Stromal cell of bone marrow (primary cell): Measurements from ENCODE around the gene ATP6V1D.
"Not testable (repeated sequence)": the region's sequence is repeated elsewhere in the genome, so short reads cannot be mapped to it uniquely, and the experiment has no call there.

Source experiments
- DNase-seq: peaks from one replicate; pipeline ENCODE4 v3.0.0-alpha.2; 2012; ENCODE audit warnings: low read depth

The ATP6V1D gene

DNA sequence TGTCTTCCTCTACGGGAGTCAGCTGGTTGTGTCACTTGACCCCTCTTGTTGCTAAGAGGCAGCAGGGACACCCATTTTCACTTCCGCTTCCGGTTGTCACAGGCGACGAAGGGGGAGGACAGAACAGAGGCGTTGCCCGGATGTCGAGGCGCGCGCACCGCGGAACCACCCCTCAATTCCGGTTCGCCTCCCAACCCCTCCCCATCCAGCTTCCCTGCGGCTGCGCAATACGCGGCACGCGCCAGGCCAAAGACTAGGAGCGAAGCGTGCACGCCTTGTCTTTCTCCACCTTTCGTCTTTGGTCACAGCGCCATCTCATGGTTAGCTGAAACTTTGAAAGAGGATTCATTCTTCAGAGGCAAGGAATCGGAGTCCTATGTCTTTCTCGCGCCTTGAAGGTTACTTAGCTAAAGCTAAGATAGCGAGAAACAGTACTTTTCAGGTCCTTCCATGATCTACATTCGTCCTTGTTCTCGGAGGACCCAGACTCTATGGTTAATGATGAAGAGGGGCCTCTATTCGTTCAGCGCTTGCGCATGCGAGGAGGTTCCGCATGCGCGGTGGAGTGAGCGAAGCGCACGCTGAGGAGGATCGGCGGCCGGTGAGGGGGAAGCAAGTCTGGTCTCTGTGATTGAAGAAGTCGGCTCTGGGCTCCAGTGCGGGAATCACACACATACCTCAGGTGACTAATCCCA, at the start of gene ATP6V1D, which contains the start of gene EIF2S1:
TSS of gene ATP6V1D (minus strand) at position 30 of the 695 bp plus-strand sequence. CDS start 106 bp downstream, outside the sequence.
TSS of gene EIF2S1 (plus strand) at position 554 of the 695 bp plus-strand sequence. CDS start 4,440 bp downstream, outside the sequence.
- DNase-seq, result peak; percentile 99

DNA sequence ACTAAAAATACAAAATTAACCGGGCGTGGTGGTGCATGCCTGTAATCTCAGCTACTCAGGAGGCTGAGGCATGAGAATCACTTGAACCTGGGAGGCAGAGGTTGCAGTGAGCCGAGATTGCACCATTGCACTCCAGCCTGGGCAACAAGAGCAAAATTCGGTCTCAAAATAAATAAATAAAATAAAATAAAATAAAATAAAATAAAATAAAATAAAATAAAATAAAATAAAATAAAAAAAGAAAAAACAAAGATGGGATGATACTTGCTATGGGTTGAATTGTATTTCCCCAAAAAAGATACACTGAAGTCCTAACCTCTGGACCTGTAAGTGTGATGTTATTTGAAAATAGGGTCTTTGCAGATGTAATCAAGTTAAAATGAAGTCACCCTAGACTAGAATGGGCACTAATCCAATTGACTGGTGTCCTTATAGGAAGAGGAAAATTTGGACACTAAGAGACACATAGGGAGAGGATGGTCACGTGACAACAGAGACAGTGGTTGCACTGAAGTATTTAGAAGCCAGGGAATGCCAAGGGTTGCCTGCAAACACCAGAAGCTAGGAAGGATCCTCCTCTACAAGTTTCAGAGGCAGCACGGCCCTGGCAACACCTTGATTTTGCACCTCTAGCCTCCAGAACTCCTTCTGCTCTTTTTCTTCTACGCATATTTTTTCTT, 48.7 kb upstream of the ATP6V1D start:
- not testable (repeated sequence) for DNase-seq

DNA sequence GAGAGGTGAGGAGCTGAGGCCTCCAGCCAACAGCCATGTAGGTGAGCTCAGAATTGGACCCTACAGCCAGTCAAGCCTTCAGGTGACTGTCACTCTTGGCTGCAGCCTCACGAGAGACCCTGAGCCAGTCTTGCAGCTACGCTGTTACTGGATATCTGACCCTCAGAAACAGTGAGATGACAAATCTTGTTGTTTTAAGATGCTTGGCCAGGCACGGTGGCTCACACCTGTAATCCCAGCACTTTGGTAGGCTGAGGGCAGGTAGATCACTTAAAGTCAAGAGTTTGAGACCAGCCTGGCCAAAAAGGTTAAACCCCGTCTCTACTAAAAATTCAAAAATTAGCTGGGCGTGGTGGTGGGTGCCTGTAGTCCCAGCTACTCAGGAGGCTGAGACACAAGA, 46.2 kb upstream of the ATP6V1D start:
- no peak for DNase-seq

DNA sequence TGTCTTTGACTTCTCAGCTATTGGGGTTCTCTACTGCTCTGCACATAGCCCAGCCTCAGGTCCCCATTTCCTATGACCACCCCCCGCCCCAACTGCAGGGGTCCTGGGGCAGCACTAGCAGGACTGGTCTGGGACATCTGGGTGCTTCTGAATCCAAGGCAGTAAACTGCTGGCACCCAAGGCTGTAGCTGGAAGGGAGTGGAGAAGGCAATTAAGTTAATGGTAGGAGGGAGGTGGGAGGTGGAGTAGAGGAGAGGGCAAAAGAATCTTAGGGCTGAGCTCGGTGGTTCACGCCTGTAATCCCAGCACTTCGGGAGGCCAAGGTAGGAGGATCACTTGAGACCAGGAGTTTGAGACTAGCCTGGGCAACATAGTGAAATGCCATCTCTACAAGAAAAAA, 40.8 kb upstream of the ATP6V1D start:
- DNase-seq, result no peak

DNA sequence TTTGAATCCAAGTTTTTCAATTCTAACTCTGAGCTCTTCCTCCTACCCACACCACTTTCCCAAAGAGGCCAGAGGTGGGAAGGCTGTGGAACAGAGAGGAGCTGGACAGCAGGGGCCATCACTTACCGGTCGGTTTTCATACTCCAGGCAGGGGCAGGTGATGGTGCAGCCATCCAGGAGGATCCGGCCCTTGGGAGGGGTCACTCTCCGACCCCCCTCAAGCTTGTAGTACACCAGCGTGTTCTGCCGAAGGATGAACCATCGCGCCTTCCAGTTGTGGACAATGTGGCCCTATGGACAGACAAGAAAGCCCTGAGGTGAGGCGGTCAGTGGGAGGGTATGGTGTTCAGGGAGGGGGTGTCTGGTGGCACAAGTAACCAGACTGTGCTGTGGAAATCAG, 37.9 kb upstream of the ATP6V1D start:
- DNase-seq, result no peak

- no peak for DNase-seq
These were observed 36.9 kb upstream of the ATP6V1D start for GRCh38 chr14:67396381-67396970.

- no peak for DNase-seq
These were observed 36.2 kb upstream of the ATP6V1D start for GRCh38 chr14:67395876-67396189.

DNA sequence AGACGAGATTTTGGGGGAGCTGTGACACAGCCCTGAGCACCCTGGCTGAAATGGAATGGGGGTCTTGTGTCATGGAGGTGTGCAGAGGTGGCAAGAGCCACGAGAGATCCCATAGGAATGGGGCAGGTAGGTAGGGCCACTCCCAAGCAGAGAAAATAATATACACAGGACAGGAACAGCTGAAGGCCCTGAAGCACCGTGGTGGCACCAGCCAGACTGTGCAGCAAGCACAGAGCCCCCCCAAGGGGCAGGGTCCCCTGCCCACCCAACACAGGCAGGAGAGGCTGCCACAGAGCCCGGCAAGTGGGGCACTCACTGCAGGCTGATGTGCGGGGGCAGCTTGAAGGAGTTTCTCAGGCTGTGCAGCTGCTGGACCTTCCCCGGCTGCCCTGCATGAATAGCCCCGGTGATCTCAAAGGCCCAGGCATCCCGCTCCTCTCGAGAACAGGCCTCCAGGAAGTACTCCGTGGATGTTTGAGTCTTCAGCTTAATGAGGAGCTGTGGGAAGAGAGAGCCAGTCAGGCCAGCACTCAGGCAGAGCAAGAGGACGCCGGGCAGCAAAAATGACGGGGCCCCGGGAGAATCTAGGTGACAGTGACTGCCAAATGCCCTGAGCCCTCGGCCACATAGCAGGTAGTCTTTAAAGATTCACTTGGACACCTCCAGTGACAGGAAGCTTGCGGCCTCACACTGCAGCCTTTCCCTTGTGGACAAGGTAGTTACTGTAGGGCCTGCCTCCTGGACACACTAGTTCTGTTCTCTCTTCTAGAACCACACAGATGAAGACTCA, 35.7 kb upstream of the ATP6V1D start:
- DNase-seq, result no peak

DNA sequence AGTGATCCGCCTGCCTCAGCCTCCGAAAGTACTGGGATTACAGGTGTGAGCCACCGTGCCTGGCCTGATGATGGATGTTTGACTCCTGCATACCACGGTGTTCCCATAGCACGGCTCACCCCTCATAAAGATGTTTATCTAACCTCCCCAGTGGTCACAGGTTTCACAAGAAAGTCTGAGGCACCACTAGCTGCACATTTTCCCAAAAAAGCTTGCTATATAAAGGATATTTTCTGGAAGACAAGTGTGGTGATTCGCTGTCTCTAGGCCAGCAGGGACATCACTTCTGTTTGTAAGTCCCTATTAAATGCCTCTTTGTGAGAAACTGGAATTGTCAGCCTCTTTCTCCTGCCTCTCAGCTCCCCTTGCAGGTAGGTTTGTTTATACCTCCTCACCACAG, 34.1 kb upstream of the ATP6V1D start:
- no peak for DNase-seq

DNA sequence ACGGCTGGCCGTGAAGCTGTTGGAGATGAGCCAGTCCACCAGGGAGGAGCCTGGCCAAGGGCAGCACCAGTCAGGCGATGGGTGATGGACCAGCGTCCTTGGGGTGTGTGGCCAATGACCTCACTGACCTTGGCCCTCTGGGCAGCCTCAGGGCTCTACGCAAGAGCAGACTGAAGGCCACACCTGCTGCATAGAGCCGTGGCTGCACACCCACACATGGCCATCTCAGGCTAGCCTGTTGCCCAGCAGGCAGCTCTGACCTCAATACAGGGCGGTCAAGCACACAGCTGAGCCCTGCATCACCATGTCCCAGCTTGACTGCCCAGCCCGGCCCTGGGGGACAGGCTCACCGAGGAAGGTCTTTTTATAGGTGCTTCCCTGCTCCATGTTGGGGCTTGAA, 33.2 kb upstream of the ATP6V1D start:
- no peak for DNase-seq

- DNase-seq, result no peak
These were observed 32.5 kb upstream of the ATP6V1D start for GRCh38 chr14:67392123-67392522.

DNA sequence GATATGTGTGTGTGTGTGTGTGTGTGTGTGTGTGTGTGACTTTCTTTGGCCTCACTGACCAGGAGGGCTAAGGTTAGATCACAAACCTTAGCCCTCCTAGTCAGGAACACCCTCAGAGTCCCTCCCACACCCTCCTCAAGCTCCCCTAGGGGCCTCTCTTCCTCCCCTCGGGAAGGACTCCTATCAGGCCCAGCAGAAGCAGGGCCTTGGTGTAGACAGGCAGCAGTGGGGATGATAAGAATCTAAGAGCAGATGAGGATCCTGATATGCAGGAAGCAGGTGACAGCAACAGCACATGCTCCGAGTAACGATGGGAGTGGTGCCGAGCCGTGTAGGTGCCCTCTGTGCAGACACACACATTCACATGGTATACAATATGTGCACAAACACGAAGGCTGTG, 31.7 kb upstream of the ATP6V1D start:
- DNase-seq, result no peak

GRCh38 chr14:67389811-67390534, 30.4 kb upstream of the ATP6V1D start:
- DNase-seq, result no peak

DNA sequence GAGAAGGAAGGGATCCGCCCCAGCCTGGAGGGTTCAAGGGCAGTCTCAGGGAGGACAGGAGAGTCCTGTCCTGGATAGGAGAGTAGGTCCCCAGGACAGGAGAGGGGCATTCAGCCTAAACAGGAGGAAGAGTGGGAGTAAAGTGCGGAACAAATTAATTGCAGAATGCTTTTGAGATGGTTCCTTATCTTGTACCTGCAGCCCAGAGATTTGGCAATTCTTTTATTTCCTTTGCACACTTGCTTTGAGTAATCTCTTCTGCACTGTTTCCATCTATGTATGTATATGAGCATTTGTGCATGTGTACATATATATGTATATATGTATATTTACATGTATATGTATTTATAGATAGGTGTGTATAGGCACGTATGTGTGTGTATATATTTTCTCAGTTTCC, 29.7 kb upstream of the ATP6V1D start:
- no peak for DNase-seq

- DNase-seq, result no peak
These were observed 27.6 kb upstream of the ATP6V1D start for GRCh38 chr14:67387195-67387594.

DNA sequence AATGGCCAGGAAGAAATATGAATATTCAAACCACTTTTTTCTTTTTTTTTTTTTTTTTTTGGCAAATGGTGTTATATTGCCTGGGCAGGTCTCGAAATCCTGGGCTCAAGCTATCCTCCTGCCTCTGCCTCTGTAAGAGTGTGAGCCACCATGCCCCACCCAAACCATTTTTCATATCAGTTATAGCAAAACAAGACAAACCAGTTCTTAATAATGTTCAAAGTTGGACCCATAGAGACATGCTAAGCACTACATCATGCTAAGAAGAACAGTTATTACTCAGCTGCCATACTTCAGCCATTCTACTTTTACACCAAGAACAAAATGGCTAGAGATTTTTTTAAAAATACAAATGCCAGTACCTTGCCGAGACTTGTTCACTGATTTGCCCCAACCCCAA, 26.0 kb upstream of the ATP6V1D start:
- no peak for DNase-seq

GRCh38 chr14:67385120-67385519, 25.5 kb upstream of the ATP6V1D start:
- no peak for DNase-seq

DNA sequence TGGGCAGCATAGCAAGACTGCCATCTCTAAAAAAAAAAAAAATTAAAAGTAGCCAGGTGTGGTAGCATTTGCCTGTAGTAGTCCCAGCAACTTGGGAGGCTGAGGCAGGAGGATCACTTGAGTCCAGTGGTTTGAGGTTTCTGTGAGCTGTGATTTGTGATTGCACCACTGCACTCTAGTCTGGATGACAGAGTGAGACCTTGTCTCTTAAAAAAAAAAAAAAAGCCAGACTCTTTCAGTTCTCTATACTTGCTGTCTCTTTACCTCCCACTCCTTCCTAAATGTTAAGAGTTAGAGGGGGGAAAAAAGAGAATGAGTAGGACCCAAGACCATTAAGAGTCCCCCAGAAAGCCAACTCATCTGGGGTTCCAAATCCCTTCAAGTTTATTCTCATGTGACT, 18.3 kb upstream of the ATP6V1D start:
- no peak for DNase-seq

- no peak for DNase-seq
These were observed 13.7 kb upstream of the ATP6V1D start for GRCh38 chr14:67373347-67373746.

DNA sequence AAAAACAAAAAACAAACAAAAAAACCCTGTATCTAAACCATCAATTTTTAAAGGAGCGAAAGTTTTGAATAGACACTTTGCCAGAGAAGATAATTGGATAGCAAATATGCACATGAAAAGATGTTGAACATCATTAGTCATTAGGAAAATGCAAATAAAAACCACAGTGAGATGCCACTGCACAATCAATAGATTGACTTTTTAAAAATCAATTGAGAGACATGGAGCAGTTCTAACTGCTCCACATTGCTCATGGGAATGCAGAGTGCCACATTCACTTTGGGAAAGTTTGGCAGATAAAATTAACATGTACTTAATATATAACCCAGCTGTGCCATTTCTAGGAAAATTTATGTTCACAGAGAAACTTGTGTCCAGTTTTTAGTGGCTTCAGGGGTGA, 13.2 kb upstream of the ATP6V1D start:
- no peak for DNase-seq

- no peak for DNase-seq
These were observed 11.9 kb upstream of the ATP6V1D start for GRCh38 chr14:67371247-67372148.
